ENCODE data around the gene TMTC2. TPM values are rescaled to one million over a fixed set of nuclear protein-coding genes. Genes with fewer than 3 reads are reported as not detected.

TMTC2 gene
- total RNA-seq, 1 donor from 2014 or later, result 20.2 TPM

- H3K4me3 Mint-ChIP-seq (ENCODE audit: unreplicated experiment), result no peak overlapping the region
- no peaks in the 10 kb centered on the region for H3K27me3 Mint-ChIP-seq (ENCODE audit: unreplicated experiment)
- H3K27ac Mint-ChIP-seq (ENCODE audit: unreplicated experiment), result no peak overlapping the region
- peaks cover 8% of the 10 kb centered on the region for H3K36me3 Mint-ChIP-seq (ENCODE audit: unreplicated experiment)
- peaks cover 7% of the 10 kb centered on the region for H3K9me3 Mint-ChIP-seq (ENCODE audit: unreplicated experiment)
- DNase-seq (ENCODE audit: extremely low spot score, unreplicated experiment), result no peak
- no peaks in the 10 kb centered on the region for H3K4me1 Mint-ChIP-seq (ENCODE audit: unreplicated experiment)
- TF ChIP-seq CTCF (IDR thresholded peaks at IDR 0.05), result no peak
These were observed 286.9 kb downstream of the TMTC2 start for GRCh38 chr12:82973592-82973991.

GRCh38 chr12:82981150-82981549 is 294.4 kb downstream of the TMTC2 start:
- H3K9me3 Mint-ChIP-seq (ENCODE audit: unreplicated experiment), result peaks cover 10% of the 10 kb centered on the region
- H3K27me3 Mint-ChIP-seq (ENCODE audit: unreplicated experiment), result no peaks in the 10 kb centered on the region
- no peak for TF ChIP-seq CTCF (IDR thresholded peaks at IDR 0.05)
- no peak for DNase-seq (ENCODE audit: extremely low spot score, unreplicated experiment)
- peaks cover 8% of the 10 kb centered on the region for H3K4me1 Mint-ChIP-seq (ENCODE audit: unreplicated experiment)
- no peak overlapping the region for H3K27ac Mint-ChIP-seq (ENCODE audit: unreplicated experiment)
- no peak overlapping the region for H3K4me3 Mint-ChIP-seq (ENCODE audit: unreplicated experiment)
- peaks cover 6% of the 10 kb centered on the region for H3K36me3 Mint-ChIP-seq (ENCODE audit: unreplicated experiment)

GRCh38 chr12:82994117-82994516 is 307.4 kb downstream of the TMTC2 start:
- TF ChIP-seq CTCF (IDR thresholded peaks at IDR 0.05), result no peak
- Mint-ChIP-seq H3K27ac (ENCODE audit: unreplicated experiment) (no peak overlapping the region), H3K9me3 (ENCODE audit: unreplicated experiment) (peaks cover 3% of the 10 kb centered on the region), H3K4me3 (ENCODE audit: unreplicated experiment) (no peak overlapping the region), H3K4me1 (ENCODE audit: unreplicated experiment) (peaks cover 31% of the 10 kb centered on the region), H3K36me3 (ENCODE audit: unreplicated experiment) (peaks cover 5% of the 10 kb centered on the region), H3K27me3 (ENCODE audit: unreplicated experiment) (no peaks in the 10 kb centered on the region)
- DNase-seq (ENCODE audit: extremely low spot score, unreplicated experiment), result no peak

GRCh38 chr12:82996168-82996812 is 309.6 kb downstream of the TMTC2 start:
- Mint-ChIP-seq H3K27me3 (ENCODE audit: unreplicated experiment) (no peaks in the 10 kb centered on the region), H3K4me1 (ENCODE audit: unreplicated experiment) (peaks cover 28% of the 10 kb centered on the region), H3K9me3 (ENCODE audit: unreplicated experiment) (peaks cover 5% of the 10 kb centered on the region), H3K36me3 (ENCODE audit: unreplicated experiment) (peaks cover 14% of the 10 kb centered on the region), H3K4me3 (ENCODE audit: unreplicated experiment) (no peak overlapping the region), H3K27ac (ENCODE audit: unreplicated experiment) (no peak overlapping the region)
- DNase-seq (ENCODE audit: extremely low spot score, unreplicated experiment), result no peak
- TF ChIP-seq CTCF (IDR thresholded peaks at IDR 0.05), result no peak

GRCh38 chr12:82998509-82998908 is 311.8 kb downstream of the TMTC2 start:
- no peak for TF ChIP-seq CTCF (IDR thresholded peaks at IDR 0.05)
- no peak for DNase-seq (ENCODE audit: extremely low spot score, unreplicated experiment)
- no peak overlapping the region for H3K4me3 Mint-ChIP-seq (ENCODE audit: unreplicated experiment)
- peaks cover 26% of the 10 kb centered on the region for H3K4me1 Mint-ChIP-seq (ENCODE audit: unreplicated experiment)
- no peak overlapping the region for H3K27ac Mint-ChIP-seq (ENCODE audit: unreplicated experiment)
- no peaks in the 10 kb centered on the region for H3K27me3 Mint-ChIP-seq (ENCODE audit: unreplicated experiment)
- peaks cover 5% of the 10 kb centered on the region for H3K9me3 Mint-ChIP-seq (ENCODE audit: unreplicated experiment)
- peaks cover 19% of the 10 kb centered on the region for H3K36me3 Mint-ChIP-seq (ENCODE audit: unreplicated experiment)

Data from osteocyte (in vitro differentiated cells).